ENCODE results near the gene GCA.

Gene GCA

DNA sequence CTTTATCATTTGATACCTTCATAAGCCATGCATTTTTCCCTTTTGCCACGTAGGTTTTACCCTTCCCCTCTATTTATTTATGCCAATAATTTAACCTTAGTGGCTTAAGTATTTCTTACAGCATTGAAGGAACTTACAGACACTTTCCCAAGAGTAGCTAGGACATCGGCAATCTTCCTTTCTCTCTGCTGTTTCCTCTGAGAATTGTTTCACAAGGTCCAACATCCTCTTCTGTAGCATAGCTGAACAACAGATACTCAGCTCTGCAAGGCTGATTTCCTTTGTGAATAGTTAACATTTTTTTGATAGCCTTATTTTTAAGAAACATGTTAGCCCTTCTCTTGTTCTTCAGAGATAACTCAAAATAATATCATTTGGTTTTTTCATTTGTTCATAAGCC is 1.1 kb upstream of the GCA start:
- no peaks in the 10 kb centered on the region for H3K27me3 ChIP-seq (ENCODE audit: insufficient read depth, poor library complexity, severe bottlenecking)
- H3K27ac ChIP-seq (replicated peaks), result peak overlapping the region; percentile 88
- TF ChIP-seq, protein P1, sequence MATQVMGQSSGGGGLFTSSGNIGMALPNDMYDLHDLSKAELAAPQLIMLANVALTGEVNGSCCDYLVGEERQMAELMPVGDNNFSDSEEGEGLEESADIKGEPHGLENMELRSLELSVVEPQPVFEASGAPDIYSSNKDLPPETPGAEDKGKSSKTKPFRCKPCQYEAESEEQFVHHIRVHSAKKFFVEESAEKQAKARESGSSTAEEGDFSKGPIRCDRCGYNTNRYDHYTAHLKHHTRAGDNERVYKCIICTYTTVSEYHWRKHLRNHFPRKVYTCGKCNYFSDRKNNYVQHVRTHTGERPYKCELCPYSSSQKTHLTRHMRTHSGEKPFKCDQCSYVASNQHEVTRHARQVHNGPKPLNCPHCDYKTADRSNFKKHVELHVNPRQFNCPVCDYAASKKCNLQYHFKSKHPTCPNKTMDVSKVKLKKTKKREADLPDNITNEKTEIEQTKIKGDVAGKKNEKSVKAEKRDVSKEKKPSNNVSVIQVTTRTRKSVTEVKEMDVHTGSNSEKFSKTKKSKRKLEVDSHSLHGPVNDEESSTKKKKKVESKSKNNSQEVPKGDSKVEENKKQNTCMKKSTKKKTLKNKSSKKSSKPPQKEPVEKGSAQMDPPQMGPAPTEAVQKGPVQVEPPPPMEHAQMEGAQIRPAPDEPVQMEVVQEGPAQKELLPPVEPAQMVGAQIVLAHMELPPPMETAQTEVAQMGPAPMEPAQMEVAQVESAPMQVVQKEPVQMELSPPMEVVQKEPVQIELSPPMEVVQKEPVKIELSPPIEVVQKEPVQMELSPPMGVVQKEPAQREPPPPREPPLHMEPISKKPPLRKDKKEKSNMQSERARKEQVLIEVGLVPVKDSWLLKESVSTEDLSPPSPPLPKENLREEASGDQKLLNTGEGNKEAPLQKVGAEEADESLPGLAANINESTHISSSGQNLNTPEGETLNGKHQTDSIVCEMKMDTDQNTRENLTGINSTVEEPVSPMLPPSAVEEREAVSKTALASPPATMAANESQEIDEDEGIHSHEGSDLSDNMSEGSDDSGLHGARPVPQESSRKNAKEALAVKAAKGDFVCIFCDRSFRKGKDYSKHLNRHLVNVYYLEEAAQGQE (IDR thresholded peaks at IDR 0.05; ENCODE audit: insufficient replicate concordance, low read depth), result no peak
- DNase-seq (ENCODE audit: low read depth in 1 of 2, low spot score in 1 of 2), result peak in 1 of 2 experiments; percentile 63
- H3K4me3 ChIP-seq (replicated peaks; ENCODE audit: insufficient read depth, low read length), result peak overlapping the region; percentile 98; the same call in 1 of the 2 replicates

GRCh38 chr2:162343492-162343823 is 474 bp upstream of the GCA start:
- DNase-seq (ENCODE audit: low read depth in 1 of 2, low spot score in 1 of 2), result no peak
- Histone ChIP-seq H3K27me3 (ENCODE audit: insufficient read depth, poor library complexity, severe bottlenecking) (no peaks in the 10 kb centered on the region), H3K4me3 (replicated peaks; ENCODE audit: insufficient read depth, low read length) (peak overlapping the region; percentile 98), H3K27ac (replicated peaks) (peak overlapping the region; percentile 88)
- TF ChIP-seq POLR2AphosphoS5 (IDR thresholded peaks at IDR 0.05; ENCODE audit: low read depth) (no peak), CTCF (IDR thresholded peaks at IDR 0.05; ENCODE audit: insufficient read depth, low read length) (no peak), GABPA (IDR thresholded peaks at IDR 0.05; ENCODE audit: low read depth) (no peak)
- TF ChIP-seq, protein P1 (IDR thresholded peaks at IDR 0.05; ENCODE audit: insufficient replicate concordance, low read depth), result no peak

DNA sequence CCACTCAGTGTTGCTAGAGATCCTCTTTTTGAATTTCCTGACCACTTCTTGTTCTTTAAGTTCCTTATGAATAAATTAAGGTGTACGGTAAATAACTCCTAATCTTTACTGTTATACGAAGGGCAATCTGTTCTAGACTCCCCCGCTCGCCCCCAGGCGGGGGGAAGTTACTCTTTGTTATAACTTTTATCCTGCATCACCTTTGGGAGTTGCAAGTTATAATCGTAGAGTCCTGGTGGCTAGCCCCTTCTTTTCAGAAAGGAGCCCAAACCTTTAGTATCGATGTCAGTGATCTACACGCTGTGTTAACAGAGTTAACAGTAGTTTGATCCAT is 652 bp downstream of the GCA start:
- TF ChIP-seq CTCF (IDR thresholded peaks at IDR 0.05; ENCODE audit: insufficient read depth, low read length) (no peak), SPI1 (IDR thresholded peaks at IDR 0.05; ENCODE audit: borderline replicate concordance, low read depth) (peak; percentile 93; the same call in 1 of the 2 replicates)
- Histone ChIP-seq H3K27ac (replicated peaks) (peak overlapping the region; percentile 88), H3K4me3 (replicated peaks; ENCODE audit: insufficient read depth, low read length) (peak overlapping the region; percentile 98), H3K27me3 (ENCODE audit: insufficient read depth, poor library complexity, severe bottlenecking) (no peaks in the 10 kb centered on the region)
- DNase-seq (ENCODE audit: low read depth in 1 of 2, low spot score in 1 of 2), result no peak

- Histone ChIP-seq H3K4me3 (replicated peaks; ENCODE audit: insufficient read depth, low read length) (no peak overlapping the region), H3K27ac (replicated peaks) (no peak overlapping the region), H3K27me3 (ENCODE audit: insufficient read depth, poor library complexity, severe bottlenecking) (no peaks in the 10 kb centered on the region)
- TF ChIP-seq GABPA (IDR thresholded peaks at IDR 0.05; ENCODE audit: low read depth), result no peak
- no peak for TF ChIP-seq POLR2AphosphoS5 (IDR thresholded peaks at IDR 0.05; ENCODE audit: low read depth)
- TF ChIP-seq, protein P1 (IDR thresholded peaks at IDR 0.05; ENCODE audit: insufficient replicate concordance, low read depth), result no peak
- TF ChIP-seq CTCF (IDR thresholded peaks at IDR 0.05; ENCODE audit: insufficient read depth, low read length), result no peak
- TF ChIP-seq SPI1 (IDR thresholded peaks at IDR 0.05; ENCODE audit: borderline replicate concordance, low read depth), result no peak
- DNase-seq (ENCODE audit: low read depth in 1 of 2, low spot score in 1 of 2), result no peak
These were observed 21.5 kb downstream of the GCA start for GRCh38 chr2:162365392-162365791.
